Measurements from ENCODE around the gene CLIC6.
"Not testable (repeated sequence)": the region's sequence is repeated elsewhere in the genome, so short reads cannot be mapped to it uniquely, and the experiment has no call there.

The CLIC6 gene

DNA sequence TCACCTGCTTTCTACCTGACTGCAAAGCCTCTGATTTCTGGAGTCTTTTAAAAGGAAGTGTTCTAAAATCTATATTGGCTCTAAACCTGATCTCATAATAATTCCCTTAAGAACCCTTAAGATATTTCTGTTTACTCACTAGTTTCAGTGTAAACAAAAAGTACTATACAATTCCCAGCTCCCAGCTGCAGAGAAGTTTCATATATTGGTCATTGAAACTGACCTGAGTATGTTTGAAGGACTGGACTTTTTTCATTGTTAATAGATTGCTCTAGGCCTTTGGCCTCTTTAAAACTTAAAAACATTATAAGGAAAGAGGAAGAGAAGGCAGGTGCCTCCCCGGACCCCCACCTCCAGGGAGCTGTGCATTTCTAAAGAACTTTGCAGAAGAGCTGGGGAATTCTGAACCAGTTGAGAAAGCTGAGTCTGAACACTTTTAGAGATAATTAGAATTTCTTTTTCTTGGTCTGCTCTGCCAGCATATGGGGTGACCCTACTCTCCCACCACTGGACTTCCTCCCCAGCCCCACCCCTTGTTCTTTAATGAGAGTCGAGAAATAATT is 23.7 kb downstream of the CLIC6 start:
- no peak for DNase-seq (ENCODE audit: low read depth in 2 of 2)

DNA sequence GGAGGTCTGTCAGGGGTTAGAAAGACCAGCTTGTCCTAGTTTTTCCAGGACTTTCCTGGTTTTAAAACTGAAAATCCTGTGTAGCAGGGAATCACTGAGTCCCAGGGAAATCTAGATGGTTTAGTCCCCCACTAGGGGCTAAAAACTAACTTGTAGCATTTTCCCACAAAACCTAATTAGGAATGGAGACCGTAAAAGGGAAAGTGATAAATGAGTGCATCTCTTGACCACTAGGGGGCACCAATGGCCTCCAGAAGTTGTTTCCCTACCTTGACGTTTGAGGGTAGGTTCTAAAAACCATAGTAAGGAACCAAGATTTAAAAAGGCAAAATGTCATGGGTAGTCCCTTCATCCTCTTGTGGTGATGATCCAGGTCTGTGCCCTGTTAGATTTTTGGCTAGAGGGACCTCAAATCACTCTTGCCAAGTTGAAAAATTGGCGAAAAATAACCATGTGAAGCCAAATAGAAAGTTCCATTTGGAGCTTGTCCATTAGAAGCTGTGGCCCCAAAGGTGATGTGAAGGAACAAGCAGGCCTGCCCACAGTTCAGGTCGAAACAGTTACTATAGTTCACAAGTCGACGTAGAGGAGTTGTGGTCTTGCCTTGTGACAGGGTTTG is 24.5 kb downstream of the CLIC6 start:
- DNase-seq (ENCODE audit: low read depth in 2 of 2), result peak in 1 of 2 donors; percentile 29

DNA sequence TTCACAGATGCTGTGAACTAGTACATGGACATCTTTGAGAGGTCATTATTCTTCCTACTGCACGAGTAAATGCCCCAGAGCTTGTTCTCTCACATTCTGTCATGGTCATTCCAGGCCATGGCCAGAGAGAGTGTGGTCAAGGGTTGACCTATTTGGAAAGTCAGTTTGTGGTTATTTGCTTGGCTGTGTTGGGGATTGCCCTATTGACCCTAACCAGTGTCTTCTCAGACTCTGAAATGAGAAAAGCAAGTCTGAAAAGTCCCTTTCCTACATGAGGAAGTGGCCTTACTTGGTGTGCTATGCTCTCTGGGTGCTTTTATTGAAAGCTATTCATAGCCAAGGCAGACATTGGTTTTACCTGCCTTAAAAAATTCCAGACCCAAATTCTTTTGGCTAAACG is 26.6 kb downstream of the CLIC6 start:
- no peak for DNase-seq (ENCODE audit: low read depth in 2 of 2)

DNA sequence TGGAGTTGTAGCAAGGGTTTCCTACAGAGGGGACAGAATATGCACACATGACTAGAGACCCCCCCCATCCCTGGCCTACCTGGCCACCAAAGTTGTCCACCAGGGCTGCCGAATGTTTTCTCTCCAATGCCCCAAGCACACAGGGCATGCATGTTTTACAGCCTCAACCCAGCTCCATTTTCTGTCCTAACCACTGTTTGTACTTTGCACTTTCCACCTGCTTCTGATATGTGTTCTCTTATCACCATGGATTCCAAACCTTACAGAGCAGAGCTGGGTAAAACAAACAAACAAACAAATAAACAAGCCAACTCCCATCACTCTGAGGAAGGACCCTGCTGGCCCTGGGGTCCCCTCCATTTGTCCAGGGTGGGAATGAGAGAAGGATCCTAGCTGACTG is 27.3 kb downstream of the CLIC6 start:
- no peak for DNase-seq (ENCODE audit: low read depth in 2 of 2)

DNA sequence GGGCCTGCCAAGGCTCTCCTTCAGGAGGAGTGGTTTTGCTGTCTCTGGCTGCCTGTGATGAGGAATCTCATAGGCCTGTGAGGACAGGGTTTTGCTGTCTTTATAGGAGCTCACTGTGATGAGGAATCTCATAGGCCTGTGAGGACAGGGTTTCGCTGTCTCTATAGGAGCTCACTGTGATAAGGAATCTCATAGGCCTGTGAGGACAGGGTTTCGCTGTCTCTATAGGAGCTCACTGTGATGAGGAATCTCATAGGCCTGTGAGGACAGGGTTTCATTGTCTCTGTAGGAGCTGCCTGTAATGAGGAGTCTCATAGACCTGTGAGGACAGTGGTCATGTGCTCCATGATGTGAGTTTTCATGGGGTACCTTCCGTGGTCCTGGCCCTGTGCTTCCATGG is 29.0 kb downstream of the CLIC6 start:
- DNase-seq (ENCODE audit: low read depth in 2 of 2), result no peak

DNA sequence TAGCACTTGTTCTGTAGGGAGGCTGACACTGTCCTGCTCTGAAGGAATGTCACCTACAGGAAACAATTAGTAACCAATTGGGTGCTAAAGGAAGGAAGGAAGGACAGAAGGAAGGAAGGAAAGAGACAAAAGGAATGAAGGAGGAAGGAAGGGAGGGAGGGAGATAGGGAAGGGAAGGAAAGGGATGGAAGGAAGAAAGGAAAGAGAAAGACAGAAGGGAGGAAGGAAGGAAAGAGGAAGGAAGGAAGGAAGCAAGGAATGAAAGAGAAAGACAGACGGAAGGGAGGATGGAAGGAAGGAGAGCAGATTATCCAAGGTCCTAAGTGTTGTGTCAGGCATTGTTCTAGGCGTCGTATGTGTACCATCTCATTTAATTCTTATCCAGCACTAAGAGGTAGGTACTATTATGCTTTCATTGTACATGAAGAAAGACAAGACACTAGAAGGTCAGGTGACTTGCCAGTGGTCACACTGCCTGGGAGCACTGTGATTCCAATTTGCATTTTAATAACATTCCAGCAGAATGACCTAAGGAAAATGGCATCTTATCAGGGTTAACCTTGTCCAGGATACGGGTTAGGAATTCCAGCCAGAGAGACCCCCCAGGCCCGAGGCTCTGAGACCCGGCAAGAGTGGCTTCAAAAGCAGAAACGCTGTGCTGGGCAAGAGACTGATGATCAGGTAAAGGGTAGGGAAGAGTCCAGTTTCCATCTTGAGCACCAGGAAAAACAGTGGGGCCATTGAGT is 29.6 kb downstream of the CLIC6 start:
- no peak for DNase-seq (ENCODE audit: low read depth in 2 of 2)

DNA sequence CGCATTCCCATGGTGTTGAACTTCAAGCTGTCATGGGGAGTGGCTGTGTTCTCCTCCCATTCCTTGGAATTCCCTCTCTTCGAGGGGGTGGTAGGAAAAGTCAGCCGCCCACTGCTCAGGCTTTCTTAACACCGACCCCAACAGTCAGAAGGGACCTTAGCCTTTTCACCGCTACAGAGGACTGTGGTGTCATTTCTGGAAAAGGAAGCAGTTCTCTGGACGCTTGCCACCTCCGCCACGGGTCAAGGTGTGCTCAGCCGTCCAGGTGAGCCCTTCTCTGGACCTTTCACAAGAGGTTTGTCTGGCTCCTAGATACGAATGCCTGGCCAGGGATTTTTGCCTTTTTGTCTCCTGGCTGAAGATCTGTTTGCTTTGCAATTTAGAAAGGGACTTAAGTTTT is 31.8 kb downstream of the CLIC6 start:
- no peak for DNase-seq (ENCODE audit: low read depth in 2 of 2)

DNA sequence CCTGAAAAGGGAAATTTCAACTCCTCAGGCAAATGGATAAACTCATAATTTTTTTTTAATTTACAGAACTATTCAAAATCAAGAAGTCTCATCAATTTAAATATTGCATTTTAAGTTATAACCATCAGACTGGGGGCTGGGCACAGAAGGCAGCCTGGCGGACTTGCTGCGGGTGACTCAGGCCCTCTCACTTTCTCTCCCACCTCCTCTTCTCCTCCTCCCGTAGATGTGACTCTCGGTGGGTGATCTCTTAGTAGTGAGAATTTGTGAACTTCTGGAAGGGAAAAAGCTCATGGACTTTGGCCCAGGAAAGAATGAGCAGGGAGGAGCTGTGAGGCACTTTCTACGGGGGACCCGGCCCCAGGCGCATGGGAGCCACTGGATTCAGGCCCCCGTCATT is 32.9 kb downstream of the CLIC6 start:
- DNase-seq (ENCODE audit: low read depth in 2 of 2), result no peak

DNA sequence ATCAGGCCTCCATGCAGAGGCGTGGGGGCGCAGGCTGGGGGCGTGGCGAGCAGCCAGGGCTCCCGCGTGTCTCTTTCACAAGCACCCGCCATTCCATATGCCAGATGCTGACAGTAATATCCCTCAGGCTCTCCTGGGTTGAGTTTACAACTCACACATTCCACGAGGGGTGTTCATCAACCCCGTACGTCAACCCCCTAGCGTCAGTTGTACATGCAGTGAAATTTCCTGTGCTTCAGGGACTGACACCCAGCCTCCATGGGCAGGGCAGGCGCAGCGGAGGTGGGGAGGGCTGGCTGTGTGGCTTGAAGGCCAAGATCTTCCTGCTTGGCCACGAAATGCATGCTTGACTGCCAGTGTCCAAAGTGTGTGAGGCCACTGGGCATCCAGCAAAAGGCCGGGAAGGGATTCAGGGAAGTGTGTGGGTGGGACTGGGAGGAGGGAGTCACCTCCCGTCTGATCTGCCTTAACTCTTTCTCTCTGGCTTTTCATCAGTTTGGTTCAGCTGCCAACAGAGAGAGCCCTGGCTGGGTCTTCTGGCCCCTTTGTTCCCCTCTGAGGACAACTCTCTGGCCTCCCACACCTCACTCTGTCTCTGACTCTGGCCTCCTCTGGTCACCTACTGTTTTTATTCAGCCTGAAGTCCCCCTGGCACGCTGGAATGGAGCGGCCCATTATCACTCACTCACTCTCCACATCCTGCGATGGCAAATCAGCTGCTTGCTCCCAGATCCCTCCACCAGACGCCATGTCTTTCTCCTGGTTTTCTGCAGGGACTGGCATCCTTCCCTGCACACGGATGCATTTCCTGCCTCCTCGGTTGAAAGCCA is 33.8 kb downstream of the CLIC6 start:
- DNase-seq (ENCODE audit: low read depth in 2 of 2), result no peak

DNA sequence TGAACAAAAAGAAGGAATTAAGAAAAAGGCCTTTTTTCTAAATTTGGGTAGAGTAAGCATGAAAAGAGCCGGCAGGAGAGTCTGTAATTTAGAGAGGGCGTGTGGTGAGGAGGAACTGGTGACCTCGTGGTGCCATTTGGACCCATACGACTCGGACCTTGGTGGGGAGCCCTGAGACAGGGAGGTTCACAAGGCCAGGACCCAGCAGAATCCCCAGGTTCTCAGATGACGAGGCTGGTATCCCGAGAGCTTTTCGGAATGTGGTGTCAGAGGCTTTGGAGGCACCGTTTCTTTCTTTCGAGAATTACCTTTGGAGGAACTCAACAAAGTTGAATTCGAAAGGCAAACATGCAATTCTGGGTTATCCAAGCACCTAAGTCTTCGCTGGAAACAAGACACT is 34.8 kb downstream of the CLIC6 start:
- no peak for DNase-seq (ENCODE audit: low read depth in 2 of 2)

DNA sequence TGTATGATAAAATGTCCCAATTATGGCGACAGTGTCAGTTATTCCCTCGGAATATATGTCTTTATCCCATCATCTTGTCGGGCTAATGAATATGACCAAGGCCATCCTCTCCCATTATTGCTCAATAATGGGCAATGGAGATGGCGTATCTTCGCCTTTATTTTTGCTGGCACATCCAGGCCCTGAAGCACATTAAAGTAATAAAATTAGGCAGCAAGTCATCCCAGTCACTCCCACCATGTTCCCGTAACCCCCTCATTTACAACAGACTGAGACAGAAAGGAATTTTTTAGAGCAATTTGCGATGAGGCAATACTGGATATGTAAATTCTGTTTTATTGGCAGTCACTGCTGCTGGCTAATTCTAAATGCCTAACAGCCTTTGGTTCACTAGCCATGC is 35.3 kb downstream of the CLIC6 start:
- no peak for DNase-seq (ENCODE audit: low read depth in 2 of 2)

DNA sequence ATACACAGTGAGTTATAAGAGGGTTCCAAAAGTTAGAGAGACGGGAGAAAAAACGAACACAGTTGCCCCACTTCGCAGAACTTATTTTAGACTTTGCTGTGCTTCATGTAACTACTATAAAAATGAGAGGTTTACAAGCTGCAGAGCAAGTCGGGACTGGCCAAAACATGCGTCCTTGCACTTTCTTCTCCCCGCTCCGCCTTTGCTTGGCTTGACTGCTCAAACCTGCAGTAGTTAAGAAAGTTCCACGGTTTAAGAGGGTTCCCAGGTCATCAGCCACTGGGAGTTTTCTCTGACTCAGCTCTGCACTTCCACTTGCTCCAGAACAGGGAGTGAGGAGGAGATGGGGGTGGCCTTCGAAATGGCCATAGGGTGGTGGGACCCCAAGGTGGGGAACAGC is 36.2 kb downstream of the CLIC6 start:
- no peak for DNase-seq (ENCODE audit: low read depth in 2 of 2)

DNA sequence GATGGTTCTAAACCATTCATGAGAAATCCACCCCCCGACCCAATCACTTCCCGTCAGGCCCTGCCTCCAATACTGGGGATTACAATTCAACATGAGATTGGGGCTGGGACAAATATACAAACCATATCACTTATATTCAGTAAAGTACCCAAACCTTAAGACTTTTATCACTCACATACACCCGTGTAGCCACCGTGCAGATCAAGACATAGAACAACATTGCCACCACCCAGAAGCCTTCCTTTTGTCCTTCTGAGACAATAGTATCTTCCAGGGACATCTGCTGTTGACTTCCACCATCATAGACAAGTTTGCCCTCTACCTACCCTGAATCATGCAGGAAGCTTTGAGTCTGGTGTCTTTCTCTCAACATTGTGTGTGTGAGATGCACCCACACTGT is 37.5 kb downstream of the CLIC6 start:
- DNase-seq (ENCODE audit: low read depth in 2 of 2), result no peak

DNA sequence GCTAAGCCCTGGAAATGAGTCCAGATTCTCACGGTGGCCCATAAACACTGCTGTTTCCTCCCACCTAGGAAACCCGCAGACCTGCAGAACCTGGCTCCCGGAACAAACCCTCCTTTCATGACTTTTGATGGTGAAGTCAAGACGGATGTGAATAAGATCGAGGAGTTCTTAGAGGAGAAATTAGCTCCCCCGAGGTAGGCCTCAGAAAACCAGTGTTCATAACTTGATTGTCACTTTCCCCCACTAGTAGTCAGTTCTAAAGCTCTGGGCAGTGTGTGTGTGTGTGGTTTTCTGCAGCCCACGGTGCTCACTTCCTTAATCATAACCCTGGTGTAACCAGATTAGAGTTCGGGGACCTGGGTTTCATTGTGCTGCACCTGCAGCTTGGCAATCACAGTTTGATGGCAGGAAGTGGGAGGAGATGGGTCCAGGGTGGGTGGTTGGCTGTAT is 39.1 kb downstream of the CLIC6 start:
- peak; percentile 41 to 44 for DNase-seq (ENCODE audit: low read depth in 2 of 2)

DNA sequence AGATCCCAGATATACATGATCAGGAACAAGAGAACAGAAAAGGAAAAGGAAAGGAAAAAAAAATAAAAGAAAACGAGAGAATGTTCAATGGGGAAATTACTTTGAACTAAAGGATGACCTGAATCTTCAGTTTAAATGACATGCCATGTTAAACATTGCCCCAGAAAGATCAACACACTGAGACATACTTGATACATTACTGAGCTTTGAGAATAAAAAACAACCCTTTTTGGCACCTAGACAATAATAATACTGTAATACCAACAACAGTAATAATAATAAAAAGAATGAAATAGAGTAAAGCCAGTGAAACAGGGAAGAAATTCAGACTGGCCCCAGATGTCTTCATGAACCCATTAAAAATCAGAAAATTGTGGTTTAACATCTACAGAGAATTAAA is 44.8 kb downstream of the CLIC6 start:
- DNase-seq (ENCODE audit: low read depth in 2 of 2), result no peak

DNA sequence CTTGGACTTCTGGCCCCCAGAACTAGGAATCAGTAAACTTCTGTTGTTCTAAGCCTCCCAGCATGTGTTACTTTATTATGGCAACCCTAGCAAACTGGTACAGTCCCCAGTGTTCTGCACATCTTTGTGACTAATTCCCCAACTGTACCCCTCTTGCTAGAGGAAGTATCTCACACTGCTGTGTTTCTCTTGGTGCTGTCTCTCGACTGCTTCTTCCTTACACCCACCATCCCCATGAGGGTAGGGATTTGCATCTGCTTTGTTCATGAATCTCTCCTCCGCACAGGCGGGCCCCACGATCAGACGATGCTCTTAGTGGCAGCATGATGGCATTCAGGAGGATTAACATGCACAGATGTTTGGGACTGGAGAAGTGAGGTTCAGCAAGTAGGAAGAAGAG is 46.7 kb downstream of the CLIC6 start:
- no peak for DNase-seq (ENCODE audit: low read depth in 2 of 2)

DNA sequence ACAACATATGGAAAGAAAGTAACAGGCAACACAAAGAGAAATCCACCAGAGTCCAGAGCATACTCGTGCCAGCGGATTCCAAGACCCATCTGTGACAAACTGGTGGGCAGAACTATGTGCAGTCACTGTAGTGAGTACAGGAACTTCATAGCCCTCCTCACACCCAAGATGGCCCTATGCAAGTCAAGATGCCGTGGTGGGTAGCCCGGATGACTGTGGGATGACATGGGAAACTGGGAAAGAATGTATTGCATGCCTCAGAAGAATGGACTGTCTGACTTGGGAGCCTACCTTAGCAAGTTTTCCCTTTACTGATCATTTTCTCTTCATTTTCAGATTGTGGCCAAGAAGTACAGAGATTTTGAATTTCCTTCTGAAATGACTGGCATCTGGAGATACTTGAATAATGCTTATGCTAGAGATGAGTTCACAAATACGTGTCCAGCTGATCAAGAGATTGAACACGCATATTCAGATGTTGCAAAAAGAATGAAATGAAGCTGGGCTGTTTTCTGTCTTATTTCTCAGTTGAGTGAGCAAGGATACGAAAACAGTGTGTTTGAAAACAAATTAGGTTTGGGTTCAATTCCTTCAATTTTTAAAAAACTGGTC is 47.3 kb downstream of the CLIC6 start:
- no peak for DNase-seq (ENCODE audit: low read depth in 2 of 2)

DNA sequence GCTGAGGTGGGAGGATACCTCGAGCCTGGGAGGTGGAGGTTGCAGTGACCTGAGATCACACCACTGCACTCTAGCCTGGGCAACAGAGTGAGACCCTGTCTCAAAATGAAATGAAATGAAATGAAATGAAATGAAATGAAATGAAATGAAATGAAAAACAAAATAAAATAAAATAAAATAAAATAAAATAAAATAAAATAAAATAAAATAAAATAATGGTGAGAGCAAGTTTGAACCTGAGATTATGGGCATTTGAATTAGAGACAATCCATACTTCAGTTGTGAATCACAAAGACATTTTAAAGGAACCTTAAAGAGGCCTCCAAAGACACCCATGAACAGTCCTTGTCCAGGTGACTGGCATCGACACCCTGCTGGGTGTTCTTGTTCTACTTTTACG is 49.7 kb downstream of the CLIC6 start:
- DNase-seq (ENCODE audit: low read depth in 2 of 2), result not testable (repeated sequence)

DNA sequence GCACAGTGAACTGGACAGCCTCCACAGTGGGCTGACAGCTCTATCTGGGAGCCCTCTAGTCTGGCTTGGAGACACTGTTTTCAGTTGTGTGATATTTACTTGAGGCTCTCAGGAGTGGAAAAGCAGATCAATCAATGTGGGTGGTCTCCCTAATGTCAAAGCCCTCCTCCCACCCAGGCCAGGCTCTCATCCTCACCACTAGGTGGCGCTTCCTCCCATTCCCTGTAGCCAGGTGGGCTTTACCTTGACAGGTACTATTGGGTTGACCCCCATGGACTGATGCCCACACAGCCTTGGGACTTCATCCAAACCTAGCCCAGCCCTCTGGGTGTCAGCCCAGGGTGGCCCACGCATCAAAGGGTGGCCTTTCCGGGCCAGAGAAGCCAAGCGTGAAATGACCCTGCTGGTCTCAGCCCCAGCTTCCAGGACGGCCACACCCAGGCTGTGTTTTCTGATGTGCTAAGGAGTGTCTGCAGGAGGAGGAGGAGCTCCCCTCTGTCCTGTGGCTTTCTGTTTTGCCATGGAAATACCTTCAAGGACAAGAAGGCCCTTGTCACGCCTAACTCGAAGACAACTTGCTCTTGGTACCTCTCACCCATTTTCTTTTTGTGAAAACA is 54.0 kb downstream of the CLIC6 start:
- peak in 1 of 2 donors; percentile 20 for DNase-seq (ENCODE audit: low read depth in 2 of 2)

DNA sequence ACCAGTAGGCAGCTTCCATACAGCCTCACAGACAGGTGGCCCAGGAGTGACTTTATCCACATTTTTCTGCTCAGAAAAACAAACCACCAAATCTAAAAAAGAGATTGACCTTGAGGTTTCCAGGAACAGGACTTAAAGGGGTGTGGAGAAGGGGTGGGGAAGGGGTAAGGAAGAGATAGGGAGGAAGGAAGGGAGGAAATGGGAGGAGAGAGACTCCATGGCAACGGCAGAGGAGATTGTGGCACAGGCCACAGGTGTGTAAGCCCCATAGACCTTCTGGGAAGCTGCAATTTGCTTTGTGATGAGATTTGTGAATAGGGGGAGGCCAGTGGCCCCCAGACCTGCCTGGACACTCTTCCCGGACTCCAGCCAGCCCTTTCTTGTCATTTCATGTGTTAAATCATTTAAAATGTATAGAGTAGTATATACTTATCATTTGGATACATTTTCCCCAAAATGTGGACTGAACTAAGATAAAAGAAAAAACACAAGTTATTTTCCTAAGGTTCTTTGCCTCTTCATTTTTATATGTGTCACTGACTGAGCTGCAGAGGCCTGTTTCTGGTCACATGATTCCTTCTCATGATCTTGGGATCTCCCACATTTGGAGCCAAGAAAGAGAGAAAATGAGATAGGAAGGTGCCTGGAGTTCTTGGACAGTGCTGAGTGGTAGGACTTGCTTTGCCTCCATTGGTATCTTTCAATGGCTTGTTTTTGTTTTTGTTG is 55.5 kb downstream of the CLIC6 start:
- no peak for DNase-seq (ENCODE audit: low read depth in 2 of 2)

DNA sequence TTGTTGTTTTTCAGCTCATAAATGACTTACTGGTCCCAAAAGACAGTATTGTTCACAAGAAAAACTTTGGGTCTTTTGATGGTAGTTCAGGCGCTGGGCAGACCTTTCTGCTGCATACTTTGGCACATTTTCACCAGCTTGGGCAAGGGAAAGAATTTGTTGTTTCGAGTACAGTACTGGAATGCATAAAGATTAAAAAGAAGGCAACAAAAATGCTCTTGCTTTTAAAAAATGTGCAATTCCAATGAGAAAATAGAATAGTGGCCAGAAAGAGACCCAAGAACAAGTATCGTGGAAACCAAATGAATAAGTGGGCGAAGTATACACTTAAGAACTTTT is 56.0 kb downstream of the CLIC6 start:
- no peak for DNase-seq (ENCODE audit: low read depth in 2 of 2)

Measured in stimulated activated CD4-positive, alpha-beta T cell treated with anti-CD3 and anti-CD28 coated beads, Interleukin-15, amount 100 ng/mL, for 48 hours (primary cell).